Sigmoid colon (tissue), 4 donors: ENCODE measurements around the gene ZNF774.

Experiments used
- CTCF ChIP-seq, 4 experiments: fragments of 450-650 bp in 3 of 4; fragments of 200-600 bp in 1 of 4; IDR thresholded peaks; one replicate each; pipeline ENCODE4 v1.5.1; 2016 to 2019; ENCODE audit warnings: antibody characterized with exemption in 4 of 4, mild to moderate bottlenecking in 3 of 4, moderate library complexity in 2 of 4
- EP300 ChIP-seq, 4 donors: sonication (generic); formaldehyde crosslinking; IDR thresholded peaks; one replicate each; pipeline ENCODE4 v1.6.1; 2017; ENCODE audit warnings: antibody characterized with exemption in 4 of 4
- POLR2A ChIP-seq, 2 donors: fragments of 450-650 bp; IDR thresholded peaks; one replicate each; pipeline ENCODE4 v1.6.1; 2016; ENCODE audit warnings: antibody characterized with exemption in 2 of 2, mild to moderate bottlenecking in 2 of 2, moderate library complexity in 2 of 2
- POLR2AphosphoS5 ChIP-seq, 4 donors: sonication (generic); formaldehyde crosslinking; IDR thresholded peaks; one replicate each; pipeline ENCODE4 v1.6.1; 2017; ENCODE audit warnings: antibody characterized with exemption in 4 of 4

- TF ChIP-seq CTCF (IDR thresholded peaks at IDR 0.05) (no peak), POLR2AphosphoS5 (IDR thresholded peaks at IDR 0.05) (no peak), POLR2A (IDR thresholded peaks at IDR 0.05) (no peak), EP300 (IDR thresholded peaks at IDR 0.05) (no peak)
These were observed 2.9 kb downstream of the ZNF774 start for GRCh38 chr15:90354986-90355385.
